Measurements from ENCODE around the gene ROBO2.

DNA sequence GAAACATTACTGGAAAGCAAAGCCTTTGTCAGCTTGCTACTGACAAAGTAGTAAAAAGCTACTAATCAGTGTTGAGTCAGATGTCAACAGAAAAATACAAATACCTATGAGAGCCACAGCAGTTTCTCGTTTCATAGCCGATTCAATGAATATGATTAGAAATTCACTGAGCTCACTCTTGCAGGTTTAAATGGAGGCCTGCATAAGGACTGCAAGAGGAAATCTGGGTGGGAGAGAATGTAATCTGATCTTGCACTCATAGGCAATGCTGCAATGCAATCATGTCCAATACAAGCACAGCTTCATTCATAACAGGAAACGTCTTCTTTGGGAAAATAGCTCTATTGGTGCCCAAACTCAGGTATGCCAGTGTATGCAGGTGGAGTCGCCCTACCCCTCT is 608.8 kb downstream of the ROBO2 start:
- TF ChIP-seq, protein P1, sequence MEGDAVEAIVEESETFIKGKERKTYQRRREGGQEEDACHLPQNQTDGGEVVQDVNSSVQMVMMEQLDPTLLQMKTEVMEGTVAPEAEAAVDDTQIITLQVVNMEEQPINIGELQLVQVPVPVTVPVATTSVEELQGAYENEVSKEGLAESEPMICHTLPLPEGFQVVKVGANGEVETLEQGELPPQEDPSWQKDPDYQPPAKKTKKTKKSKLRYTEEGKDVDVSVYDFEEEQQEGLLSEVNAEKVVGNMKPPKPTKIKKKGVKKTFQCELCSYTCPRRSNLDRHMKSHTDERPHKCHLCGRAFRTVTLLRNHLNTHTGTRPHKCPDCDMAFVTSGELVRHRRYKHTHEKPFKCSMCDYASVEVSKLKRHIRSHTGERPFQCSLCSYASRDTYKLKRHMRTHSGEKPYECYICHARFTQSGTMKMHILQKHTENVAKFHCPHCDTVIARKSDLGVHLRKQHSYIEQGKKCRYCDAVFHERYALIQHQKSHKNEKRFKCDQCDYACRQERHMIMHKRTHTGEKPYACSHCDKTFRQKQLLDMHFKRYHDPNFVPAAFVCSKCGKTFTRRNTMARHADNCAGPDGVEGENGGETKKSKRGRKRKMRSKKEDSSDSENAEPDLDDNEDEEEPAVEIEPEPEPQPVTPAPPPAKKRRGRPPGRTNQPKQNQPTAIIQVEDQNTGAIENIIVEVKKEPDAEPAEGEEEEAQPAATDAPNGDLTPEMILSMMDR (tag by site-specific recombination; IDR thresholded peaks at IDR 0.05), result no peak
- TF ChIP-seq ZNF561 (tag by site-specific recombination; IDR thresholded peaks at IDR 0.05; ENCODE audit: borderline replicate concordance), result no peak
- no peak for TF ChIP-seq SETDB1 (IDR thresholded peaks at IDR 0.05; ENCODE audit: insufficient read length, low read length)
- TF ChIP-seq, protein P2, sequence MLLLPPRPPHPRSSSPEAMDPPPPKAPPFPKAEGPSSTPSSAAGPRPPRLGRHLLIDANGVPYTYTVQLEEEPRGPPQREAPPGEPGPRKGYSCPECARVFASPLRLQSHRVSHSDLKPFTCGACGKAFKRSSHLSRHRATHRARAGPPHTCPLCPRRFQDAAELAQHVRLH (tag by site-specific recombination; IDR thresholded peaks at IDR 0.05), result no peak

All from HEK293 (cell line).